HG03520 (cell line): Measurements from ENCODE around the gene AFAP1L2.

Experiments used
- ATAC-seq: cut with Tn5 transposase; IDR thresholded peaks from one replicate; pipeline ENCODE4 v1.9.1; 2021; ENCODE audit warnings: mild to moderate bottlenecking, moderate library complexity; ENCODE audit not compliant: unreplicated experiment

The AFAP1L2 gene, protein sequence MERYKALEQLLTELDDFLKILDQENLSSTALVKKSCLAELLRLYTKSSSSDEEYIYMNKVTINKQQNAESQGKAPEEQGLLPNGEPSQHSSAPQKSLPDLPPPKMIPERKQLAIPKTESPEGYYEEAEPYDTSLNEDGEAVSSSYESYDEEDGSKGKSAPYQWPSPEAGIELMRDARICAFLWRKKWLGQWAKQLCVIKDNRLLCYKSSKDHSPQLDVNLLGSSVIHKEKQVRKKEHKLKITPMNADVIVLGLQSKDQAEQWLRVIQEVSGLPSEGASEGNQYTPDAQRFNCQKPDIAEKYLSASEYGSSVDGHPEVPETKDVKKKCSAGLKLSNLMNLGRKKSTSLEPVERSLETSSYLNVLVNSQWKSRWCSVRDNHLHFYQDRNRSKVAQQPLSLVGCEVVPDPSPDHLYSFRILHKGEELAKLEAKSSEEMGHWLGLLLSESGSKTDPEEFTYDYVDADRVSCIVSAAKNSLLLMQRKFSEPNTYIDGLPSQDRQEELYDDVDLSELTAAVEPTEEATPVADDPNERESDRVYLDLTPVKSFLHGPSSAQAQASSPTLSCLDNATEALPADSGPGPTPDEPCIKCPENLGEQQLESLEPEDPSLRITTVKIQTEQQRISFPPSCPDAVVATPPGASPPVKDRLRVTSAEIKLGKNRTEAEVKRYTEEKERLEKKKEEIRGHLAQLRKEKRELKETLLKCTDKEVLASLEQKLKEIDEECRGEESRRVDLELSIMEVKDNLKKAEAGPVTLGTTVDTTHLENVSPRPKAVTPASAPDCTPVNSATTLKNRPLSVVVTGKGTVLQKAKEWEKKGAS

DNA sequence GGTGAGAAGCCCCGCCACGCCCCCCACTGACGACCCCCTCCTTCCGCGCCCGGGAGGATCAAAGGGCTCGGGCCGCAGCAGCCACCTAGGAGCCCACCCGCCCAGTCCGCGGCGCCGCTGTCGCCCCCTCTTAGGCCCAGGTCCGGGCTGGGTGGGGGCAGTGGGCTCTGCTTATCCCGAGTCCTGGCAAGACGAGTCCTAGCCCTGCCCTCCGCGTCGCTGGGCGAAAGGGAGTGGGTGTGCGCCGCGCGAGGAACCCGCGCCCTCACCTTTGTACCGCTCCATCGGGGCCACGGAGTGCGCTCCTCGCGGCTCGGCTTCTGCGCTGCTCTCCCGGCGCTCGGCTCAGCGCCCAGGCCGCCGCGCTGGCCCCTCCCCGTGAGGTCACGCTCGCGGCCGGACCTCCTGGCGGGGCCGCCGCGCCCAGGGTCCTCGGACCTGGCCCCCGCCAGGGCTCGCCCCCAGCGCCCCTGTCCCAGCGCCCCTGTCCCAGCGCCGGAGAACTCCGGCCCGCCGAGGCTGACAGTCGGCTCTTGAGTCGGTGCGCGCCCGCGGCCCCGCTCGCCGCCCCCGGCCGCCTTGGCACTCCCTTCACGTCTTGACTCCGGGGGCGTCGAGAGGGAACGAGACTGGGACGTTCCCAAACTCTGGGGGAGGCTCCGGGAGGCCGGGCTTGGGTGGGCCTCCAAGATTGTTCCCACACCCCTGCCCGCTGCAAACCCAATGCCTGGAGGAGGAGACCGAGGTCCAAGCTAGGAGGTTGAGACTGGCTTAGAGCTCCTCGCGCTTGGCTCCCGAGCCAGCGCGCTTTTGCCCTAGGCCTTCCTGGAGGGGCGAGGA lies at the start of gene AFAP1L2:
Gene AFAP1L2, minus strand, starts transcription at position 332 of the 840 bp plus-strand sequence. Its CDS starts 47 bp downstream, at position 285.
- no peak for ATAC-seq

DNA sequence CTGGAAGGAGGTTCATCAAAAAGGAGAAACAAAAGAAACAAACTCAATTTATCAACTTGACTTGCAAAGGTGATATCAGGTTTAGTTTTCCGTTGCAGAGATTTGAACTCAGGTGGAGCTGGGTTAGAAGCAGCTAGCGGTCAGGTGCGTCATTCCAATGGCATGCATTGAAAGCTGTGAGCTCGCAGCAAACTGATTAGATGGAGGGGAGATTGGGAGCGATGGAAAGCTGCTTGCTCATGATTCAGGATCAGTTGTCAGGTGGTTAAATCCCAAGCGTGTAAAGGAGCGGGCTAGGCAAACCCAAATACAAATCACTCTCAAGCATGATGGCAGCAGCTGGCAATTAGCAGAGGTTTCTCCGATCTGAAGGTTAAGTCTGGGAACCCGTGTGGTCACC lies 49.3 kb upstream of the AFAP1L2 start:
- ATAC-seq, result no peak

DNA sequence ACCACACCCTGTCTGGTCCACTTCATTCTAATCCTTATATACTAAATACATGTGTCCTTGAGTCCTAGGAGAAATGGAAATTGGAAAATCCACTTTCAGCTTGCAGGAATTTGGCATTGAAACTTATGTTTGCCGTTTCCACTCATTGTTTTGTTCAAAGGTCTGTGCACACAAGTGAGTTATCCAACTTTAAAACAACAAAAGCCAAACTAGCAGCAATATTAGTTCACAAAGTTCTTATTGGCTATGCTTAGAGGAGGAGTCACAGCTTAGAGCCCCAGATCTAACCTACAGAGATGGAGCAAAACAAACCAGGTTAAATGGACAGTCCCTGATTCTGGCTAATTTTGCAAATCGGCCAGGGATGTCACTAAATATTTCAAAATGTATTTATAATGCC lies 44.6 kb upstream of the AFAP1L2 start:
- ATAC-seq, result no peak

DNA sequence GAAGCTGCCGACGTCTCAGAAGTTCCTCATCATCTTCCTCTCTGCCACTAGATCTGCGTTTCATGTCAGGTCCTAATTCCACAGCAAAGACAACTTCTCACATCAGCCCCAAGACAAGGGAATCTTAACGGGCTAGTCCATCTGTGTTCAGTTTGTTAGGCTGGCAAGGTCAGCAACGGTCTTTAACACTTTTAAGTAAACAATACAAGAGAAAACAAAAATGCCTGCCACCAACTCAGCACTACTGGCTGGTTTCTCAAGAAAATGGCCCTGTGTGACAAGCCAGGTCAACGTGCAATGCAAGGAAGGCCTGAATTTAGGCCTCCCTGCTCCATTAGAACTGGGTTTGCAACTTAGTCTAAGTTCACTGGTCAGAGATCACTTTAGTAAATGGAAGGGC lies 41.0 kb upstream of the AFAP1L2 start:
- no peak for ATAC-seq

DNA sequence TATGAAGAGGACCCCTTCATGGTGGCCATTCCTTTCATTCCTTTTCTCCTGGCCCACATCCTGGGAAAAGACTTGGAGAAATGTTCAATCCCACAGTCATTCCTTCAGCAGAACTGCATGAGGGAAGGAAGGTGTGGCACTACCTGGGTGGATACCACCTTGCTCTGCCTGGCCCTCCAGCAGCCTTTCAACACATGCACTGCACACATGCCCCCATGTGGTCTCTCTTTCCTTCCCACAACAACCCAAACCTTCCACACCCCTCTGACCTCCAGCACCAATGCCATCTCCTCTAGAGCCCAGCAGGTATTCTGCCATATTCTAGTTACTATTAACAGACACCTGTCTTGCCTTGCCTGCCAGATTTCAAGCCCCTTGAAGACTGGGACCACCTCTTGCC lies 40.5 kb upstream of the AFAP1L2 start:
- ATAC-seq, result no peak

DNA sequence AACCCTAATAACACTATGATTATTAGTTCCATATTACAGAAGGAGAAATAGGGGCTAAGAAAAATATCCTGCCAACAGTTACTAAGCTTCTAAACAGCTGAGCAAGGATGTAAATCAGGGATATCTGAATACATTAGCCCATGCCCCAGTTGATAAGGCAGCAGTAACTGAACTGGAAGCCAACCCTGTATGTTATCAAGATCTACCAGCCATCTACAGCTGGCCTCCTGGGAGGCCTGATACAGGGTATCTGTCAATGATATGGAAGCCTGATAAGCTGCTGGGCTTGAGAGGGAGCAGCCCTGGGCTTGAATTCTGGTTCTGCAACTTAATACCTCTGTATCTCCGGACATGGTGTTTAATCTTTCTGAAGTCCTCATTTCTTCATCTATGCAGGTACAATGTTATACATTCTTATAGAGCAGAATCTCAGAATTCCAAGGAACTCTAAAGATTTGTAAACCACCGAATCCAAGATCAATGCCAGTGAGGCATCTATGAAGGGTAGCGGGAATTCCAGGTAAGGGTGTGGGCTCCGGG lies 37.9 kb upstream of the AFAP1L2 start:
- ATAC-seq, result no peak

DNA sequence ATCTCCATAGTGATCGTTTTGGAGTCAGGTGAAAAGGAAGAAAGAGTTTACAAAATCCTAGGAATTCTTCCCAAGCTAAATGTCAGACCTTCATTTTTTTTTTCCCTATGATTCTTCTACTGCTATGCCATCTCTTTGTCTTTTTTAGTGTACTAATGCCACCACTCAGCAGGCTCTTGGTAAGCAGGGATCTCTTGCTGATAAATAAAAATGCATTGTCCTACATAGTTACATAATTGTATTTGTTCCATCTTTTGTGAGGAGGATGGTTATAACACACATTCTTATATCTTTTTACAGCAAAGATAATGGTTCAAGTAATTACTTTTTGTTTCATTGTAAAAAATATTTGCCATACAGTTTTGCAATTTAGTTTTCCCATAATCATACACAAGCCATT lies 36.8 kb upstream of the AFAP1L2 start:
- ATAC-seq, result no peak

DNA sequence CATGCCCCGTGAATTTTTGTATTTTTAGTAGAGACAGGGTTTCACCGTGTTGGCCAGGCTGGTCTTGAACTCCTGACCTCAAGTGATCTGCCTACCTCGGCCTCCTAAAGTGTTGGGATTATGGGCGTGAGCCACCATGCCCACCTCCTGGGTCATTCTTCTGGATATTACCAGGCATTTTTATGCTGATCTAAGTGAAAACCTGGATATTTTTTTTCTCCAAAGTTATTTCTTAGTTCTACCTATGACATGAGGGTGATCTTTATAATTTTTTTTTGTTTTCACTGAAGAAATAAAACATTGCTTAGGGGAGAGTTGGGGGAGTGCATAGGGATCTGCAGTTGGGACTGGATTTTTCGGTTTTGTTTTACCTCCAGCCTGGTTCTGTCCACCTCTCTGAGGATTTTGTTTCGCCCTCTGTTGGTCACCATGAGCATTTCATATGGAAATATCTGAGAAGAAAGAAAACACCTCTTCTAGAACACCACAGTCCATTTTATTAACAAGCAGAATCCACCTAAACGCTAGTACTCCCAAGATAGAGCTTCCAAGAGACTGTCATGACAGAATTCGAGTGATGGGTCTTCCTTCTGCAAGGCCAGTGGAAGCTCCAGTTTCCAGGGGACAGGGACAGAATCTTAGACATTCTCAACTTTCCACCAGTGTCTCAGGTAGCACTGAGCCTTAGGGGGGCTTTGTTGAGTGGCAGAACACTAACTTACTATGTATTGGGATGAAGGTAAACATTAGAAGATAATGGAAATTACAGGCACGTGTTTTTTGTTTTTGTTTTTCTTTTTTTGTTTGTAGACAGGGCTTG lies 33.4 kb upstream of the AFAP1L2 start:
- no peak for ATAC-seq

DNA sequence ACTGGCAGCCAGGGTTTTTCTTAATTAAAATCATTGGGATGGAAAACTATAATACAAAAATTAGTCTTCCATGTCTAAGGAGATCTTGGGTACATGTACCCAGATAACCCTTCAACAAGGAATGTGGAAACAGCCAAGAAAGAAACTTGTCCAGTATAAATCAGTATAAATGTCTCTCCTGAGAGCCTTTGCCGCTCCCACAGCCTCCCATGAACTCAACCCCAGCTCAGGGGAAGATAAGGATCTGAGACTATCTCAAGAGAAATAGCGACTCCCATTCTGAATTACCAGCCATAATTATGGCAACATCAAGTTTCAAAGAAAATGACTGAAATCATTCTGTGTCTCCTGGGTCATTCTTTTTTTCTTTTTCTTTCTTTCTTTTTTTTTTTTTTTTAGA lies 32.6 kb upstream of the AFAP1L2 start:
- ATAC-seq, result no peak

DNA sequence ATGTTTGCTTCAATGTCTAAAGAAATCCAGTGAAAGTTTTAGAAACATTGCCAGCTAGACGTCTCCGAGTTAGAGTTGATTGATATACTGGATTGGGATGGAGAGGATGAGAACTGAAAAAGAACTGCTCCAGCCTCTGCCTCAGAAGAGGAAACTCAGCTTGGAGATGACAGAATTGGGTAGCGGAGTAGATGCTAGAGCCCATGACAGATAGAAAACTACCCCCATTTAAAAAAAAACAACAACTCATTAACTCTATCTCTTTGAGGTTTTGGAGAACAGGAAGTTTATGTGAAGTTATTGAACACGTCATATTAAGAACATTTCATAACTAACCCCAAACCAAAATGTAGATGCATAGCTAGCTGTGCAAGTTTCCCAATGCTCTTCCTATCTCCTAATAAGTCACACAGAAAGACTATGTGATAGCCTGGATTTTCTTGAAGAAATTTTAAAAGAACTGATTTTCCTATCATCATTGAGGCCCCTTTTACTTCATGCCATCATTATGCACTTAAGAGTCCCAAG lies 28.3 kb upstream of the AFAP1L2 start:
- ATAC-seq, result no peak

DNA sequence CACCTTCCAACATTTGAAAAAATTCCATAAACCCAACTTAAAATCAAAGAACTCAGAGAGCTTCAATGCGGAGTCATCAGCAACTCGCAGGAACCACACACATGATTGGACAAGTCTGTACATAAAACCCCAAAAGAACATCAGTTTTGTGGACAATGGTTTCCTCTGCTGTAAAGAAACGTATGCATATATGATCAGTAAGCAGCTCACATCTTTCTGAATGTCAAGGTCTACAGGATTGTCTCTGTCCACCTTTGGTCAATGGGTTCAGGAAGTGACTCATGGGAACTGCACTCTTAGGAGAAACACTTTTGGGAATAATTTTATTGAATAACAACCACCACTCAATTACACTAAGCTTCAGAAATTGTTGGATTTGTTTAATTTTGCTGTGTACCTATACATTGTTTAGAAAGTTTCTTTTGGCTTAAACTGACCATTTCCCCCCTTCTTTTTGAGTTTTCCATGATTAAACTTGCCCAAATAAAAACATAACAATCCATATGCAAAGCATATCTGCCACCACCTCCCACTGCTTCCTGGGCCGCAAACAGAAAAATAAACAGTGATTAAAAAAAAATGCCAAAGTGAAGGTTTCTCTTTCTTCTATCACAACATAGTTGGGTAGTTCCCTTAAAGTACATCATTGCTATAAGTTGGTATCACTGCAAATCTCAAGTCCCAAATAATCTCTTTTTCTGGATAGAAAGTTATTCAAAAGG lies 27.3 kb upstream of the AFAP1L2 start:
- ATAC-seq, result no peak

DNA sequence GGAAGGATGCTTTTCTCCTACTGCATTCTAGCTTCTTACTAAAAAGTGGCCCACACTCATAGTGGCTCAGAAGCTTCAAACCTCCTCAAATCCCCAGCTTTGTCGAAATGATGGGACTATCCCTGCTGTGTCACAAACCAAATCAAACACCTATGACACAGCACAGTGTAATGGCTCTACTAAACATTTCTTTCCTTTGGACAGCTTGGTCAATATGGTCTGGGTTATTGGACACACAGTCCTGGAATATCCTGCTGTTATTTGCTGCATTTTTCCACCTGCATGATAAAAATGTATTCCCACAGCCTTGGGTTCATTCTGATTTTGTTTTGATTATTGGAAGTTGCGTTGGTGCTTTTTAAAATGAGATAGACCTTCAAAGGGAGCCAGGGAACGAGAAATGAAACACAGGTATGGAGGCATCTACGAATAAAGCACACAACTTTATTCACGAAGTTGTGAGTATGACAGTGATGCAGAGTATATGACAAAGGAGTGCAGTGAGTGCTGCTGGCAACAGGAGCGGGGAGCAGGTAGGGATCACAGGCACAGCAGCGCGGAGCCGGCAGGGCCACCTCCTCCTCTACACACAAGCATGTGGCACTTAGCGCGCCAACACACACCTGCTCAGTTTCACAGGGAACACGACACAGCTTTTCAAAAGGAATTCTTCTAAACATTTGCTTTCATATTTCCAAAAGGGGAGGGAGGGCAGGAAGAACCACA lies 26.5 kb upstream of the AFAP1L2 start:
- ATAC-seq, result no peak

DNA sequence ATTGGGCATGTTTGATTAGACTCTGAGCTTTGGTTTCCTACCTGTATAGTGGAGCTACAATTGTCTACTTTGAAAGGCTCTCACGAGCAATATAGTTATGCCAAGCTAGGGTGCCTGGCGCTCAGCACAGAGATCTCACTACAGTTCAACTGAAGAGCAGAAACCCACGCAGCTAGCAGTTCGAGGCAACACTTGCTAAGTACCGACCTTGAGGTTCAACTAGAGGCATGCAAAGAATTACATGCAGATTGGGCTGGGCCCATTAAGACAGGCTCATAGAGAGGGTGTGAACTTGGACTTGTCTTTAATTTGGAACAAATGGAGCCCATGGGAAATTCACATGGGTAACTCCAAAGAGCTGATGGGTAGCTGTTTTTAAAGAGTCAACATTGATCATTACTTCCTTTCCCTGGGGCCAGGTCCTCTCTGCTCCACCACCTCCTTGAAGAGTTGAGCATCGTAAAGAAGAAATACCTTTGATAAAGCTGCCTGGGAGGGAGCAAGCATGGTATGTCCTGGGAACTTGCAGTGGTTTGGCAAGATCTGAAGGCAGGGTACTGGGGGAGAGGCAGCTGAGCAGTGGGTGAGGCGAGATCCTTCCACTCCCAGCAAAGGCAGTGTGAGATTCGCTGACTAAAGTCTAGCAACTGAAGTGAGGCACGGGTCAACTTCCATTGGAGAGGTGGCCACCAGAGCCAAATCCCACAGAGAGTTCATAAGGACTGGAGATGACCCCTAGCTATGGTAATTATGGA lies 25.5 kb upstream of the AFAP1L2 start:
- no peak for ATAC-seq

DNA sequence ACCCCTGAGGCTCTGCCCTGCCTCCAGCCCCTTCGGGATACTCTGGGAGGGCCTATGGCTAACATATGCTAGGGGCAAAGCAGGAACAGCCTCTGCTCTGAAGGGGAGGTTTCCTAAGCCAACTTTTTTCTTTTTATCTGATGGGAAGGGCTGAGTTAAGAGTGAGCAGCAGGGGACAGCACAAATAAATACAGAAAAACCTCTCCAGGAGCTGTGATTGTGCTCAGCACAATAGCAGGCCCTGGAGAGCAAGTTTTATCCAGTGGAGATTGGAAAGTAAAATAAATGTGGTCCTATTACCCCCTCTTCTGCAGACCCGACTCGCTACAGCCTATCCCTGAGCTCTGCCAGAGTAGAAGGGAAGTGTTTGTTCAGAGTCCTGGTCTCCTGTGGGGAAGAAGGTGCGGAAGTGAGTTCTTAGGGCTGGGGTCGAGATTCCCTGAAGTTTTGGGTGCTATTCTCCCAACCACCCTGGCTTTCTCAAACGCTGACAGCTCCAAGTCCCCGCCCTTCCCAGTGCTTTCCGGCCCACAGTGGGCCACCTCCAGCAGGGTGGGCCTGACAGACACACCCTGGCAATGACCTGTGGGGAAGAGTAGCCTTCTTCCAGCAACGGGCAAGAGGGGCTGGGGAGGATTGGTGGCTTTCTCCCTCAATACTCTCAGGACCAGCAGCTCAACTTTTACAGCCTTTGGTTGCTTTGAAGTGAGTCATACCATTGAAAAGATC lies 23.0 kb upstream of the AFAP1L2 start:
- no peak for ATAC-seq

DNA sequence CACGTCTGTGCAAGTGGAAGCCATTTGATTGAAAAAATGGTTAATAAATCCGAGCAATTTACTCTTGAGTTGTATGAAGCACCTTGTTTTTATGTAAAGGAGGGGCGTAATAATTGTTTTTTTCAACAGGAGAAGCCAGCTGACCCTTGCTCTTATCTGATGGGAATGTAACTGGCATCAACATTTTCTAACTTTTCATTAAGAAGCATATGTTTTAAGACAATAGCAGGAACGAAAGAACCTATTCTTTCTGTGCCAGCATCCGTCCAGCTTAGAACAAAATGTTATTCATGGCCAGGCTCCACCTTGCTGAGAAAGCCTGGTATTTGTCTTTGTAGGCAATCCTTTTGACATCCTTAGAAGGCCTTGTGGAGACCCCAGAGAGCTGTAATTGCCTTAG lies 22.2 kb upstream of the AFAP1L2 start:
- ATAC-seq, result no peak

DNA sequence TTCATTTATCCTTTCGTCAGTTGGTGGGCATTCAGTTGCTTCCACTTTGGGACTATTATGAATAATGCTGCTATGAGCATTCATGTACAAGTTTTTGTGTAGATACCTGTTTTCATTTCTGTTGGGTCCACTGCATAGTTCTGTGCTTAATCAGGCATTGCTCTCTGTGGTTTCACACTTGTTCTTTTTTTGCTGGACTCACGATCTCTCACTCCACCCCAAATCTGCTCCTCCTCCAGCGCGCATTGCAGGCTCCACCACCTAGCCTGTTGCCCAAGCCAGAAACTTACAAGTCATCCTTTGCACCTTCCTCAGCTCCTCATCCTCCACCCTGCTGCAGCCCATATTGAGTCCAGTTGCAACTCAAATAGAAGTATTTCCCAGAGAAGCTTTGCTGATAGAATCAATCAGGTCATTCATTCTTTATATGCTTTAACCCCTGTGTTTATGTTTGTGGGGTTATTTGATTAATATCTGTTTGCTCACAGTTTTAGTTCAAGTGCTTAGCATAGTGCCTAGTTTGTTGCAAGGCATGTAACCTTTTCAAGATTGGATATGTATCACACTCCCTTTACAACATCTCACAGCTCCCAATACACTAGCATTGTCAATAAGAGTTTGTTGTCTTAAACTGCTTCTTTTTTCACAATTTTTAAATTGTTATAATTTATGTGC lies 16.6 kb upstream of the AFAP1L2 start:
- no peak for ATAC-seq

DNA sequence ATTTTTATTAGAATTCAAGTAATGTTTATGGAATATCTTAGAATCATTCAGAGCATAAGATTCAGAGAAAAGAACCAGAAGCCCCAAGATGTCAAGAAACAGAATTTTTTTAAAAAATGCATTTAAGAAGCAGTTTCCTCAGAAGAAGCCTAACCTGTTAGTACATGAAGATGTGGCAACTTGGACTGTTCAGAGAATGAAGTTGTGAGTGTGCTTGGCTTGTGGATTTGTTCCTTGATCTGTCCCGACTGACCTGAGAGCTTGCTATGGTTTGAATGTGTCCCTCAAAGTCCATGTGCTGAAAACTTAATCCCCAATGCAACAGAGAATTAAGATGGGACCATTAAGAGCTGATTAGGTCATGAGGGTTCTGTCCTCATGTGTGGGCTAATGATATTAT lies 13.8 kb upstream of the AFAP1L2 start:
- no peak for ATAC-seq
